SK-N-SH treated with all-trans-retinoic acid at 6 μM for 48 hours (cell line): Measurements from ENCODE around the gene RASD2.

ENCODE experiments used
- ATAC-seq: fragments of 200-7000 bp; cut with Tn5 transposase; 3 replicates; pipeline ENCODE4 v1.9.1; 2020; ENCODE audit warnings: mild to moderate bottlenecking, moderate library complexity
- ARNTL ChIP-seq: fragments of 450-650 bp; formaldehyde crosslinking; IDR thresholded peaks from 2 replicates; pipeline ENCODE4 v1.5.0; 2020; ENCODE audit warnings: low read depth, mild to moderate bottlenecking, moderate library complexity, borderline replicate concordance
- BACH2 ChIP-seq: fragments of 250-450 bp; sonication (Bioruptor Pico); IDR thresholded peaks from 2 replicates; pipeline ENCODE4 v1.9.0; 2021; ENCODE audit warnings: mild to moderate bottlenecking, borderline replicate concordance
- CSDC2 ChIP-seq: fragments of 250-450 bp; sonication (Bioruptor Pico); IDR thresholded peaks from 2 replicates; pipeline ENCODE4 v1.5.0; 2020; ENCODE audit warnings: mild to moderate bottlenecking, moderate library complexity
- CSRNP3 ChIP-seq: fragments of 250-450 bp; sonication (Bioruptor Pico); IDR thresholded peaks from 2 replicates; pipeline ENCODE4 v1.5.1; 2021; ENCODE audit warnings: mild to moderate bottlenecking, moderate library complexity
- GLIS3 ChIP-seq: fragments of 250-450 bp; sonication (Bioruptor Pico); IDR thresholded peaks from 2 replicates; pipeline ENCODE4 v1.5.0; 2020; ENCODE audit warnings: mild to moderate bottlenecking, moderate library complexity
- ISL1 ChIP-seq: fragments of 250-450 bp; sonication (Bioruptor Pico); IDR thresholded peaks from 2 replicates; pipeline ENCODE4 v2.1.2; 2022; ENCODE audit warnings: mild to moderate bottlenecking, moderate library complexity
- OSR1 ChIP-seq: fragments of 250-450 bp; sonication (Bioruptor Pico); IDR thresholded peaks from 2 replicates; pipeline ENCODE4 v1.8.0; 2022; ENCODE audit warnings: moderate library complexity, mild to moderate bottlenecking, inconsistent platforms
- POU6F1 ChIP-seq: fragments of 250-450 bp; sonication (Bioruptor Pico); IDR thresholded peaks from 2 replicates; pipeline ENCODE4 v1.8.0; 2021; ENCODE audit warnings: low read depth, mild to moderate bottlenecking, moderate library complexity, borderline replicate concordance
- RARB ChIP-seq: fragments of 250-450 bp; sonication (Bioruptor Pico); IDR thresholded peaks from 2 replicates; pipeline ENCODE4 v1.8.0; 2021; ENCODE audit warnings: mild to moderate bottlenecking, moderate library complexity
- SNAI2 ChIP-seq: fragments of 250-450 bp; sonication (Bioruptor Pico); IDR thresholded peaks from 2 replicates; pipeline ENCODE4 v1.5.0; 2020; ENCODE audit warnings: mild to moderate bottlenecking, moderate library complexity
- TCF4 ChIP-seq: fragments of 250-450 bp; sonication (Bioruptor Pico); IDR thresholded peaks from 2 replicates; pipeline ENCODE4 v1.8.0; 2021; ENCODE audit warnings: mild to moderate bottlenecking, moderate library complexity, borderline replicate concordance
- TOX ChIP-seq: fragments of 250-450 bp; sonication (Bioruptor Pico); IDR thresholded peaks from 2 replicates; pipeline ENCODE4 v1.8.0; 2021; ENCODE audit warnings: mild to moderate bottlenecking, moderate library complexity, borderline replicate concordance
- ZC3H10 ChIP-seq: fragments of 250-450 bp; sonication (Bioruptor Pico); IDR thresholded peaks from 2 replicates; pipeline ENCODE4 v1.5.1; 2021; ENCODE audit warnings: mild to moderate bottlenecking, moderate library complexity
- ZFP3 ChIP-seq: fragments of 250-450 bp; sonication (Bioruptor Pico); IDR thresholded peaks from 2 replicates; pipeline ENCODE4 v1.5.0; 2020; ENCODE audit warnings: mild to moderate bottlenecking, moderate library complexity
- ZFP30 ChIP-seq: fragments of 450-650 bp; formaldehyde crosslinking; IDR thresholded peaks from 2 replicates; pipeline ENCODE4 v1.5.0; 2022; ENCODE audit warnings: mild to moderate bottlenecking, moderate library complexity
- ZNF565 ChIP-seq: fragments of 450-650 bp; formaldehyde crosslinking; conservative IDR thresholded peaks from 2 replicates; pipeline ENCODE4 v1.5.0; 2020; ENCODE audit warnings: low read depth, mild to moderate bottlenecking, moderate library complexity
- ZNF70 ChIP-seq: fragments of 450-650 bp; formaldehyde crosslinking; IDR thresholded peaks from 2 replicates; pipeline ENCODE4 v1.5.0; 2020; ENCODE audit warnings: mild to moderate bottlenecking, moderate library complexity
- ZNF8 ChIP-seq: fragments of 450-650 bp; formaldehyde crosslinking; IDR thresholded peaks from 2 replicates; pipeline ENCODE4 v1.5.0; 2020; ENCODE audit warnings: mild to moderate bottlenecking, moderate library complexity
- TF ChIP-seq, protein P1 (sequence below): fragments of 250-450 bp; sonication (Bioruptor Pico); IDR thresholded peaks from 2 replicates; pipeline ENCODE4 v1.5.1; 2020; ENCODE audit warnings: low read depth, mild to moderate bottlenecking, moderate library complexity

The RASD2 gene

DNA sequence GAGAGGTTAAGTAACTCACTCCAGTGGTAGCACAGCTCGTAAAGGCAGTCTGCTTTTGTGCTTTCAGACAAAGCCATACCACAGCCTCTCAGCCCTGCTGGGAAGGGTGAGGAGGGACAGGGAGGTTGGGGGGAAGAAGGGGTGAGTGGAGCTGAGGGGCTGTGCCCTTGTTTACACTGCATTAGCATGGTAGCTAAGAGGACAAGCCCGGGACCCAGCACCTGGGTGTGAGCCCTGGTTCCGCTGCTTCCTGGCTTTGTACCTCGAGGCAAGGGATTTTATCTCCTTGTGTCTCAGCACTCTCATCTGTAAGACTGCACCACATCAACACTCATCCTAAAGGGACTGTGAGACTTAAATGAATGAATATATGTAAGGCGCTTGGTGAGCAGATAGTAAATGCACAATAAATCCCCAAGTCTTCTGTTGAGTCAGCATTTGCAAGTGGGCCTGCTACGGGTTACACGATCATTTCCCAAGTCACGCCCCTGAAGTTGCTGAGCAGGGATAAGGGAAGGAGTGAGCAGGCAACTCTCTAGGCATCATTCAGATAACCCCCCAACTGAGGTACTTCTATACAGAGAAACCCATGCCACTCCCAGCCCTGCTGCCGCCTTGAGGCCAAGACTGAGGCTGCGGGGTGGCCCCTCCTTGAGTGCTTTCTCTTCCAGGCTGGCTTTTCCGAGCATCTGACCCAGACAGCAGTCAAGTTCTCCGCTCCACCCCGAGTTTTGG lies 7.5 kb downstream of the RASD2 start:
- TF ChIP-seq CSRNP3 (CRISPR knock-in tag) (no peak), OSR1 (CRISPR knock-in tag) (no peak), BACH2 (CRISPR knock-in tag) (no peak), ZNF8 (CRISPR knock-in tag) (no peak), TCF4 (CRISPR knock-in tag) (no peak), TOX (CRISPR knock-in tag) (no peak), ISL1 (CRISPR knock-in tag) (no peak), POU6F1 (CRISPR knock-in tag) (no peak), SNAI2 (no peak), ZC3H10 (no peak), ZFP30 (CRISPR knock-in tag) (no peak), ZNF70 (CRISPR knock-in tag) (no peak), CSDC2 (no peak), ZFP3 (CRISPR knock-in tag) (no peak)
- TF ChIP-seq, protein P1, sequence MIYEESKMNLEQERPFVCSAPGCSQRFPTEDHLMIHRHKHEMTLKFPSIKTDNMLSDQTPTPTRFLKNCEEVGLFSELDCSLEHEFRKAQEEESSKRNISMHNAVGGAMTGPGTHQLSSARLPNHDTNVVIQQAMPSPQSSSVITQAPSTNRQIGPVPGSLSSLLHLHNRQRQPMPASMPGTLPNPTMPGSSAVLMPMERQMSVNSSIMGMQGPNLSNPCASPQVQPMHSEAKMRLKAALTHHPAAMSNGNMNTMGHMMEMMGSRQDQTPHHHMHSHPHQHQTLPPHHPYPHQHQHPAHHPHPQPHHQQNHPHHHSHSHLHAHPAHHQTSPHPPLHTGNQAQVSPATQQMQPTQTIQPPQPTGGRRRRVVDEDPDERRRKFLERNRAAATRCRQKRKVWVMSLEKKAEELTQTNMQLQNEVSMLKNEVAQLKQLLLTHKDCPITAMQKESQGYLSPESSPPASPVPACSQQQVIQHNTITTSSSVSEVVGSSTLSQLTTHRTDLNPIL = no peak
- ATAC-seq = peak; percentile 49; the same call in 2 of the 3 replicates

GRCh38 chr22:35548722-35549112 lies 8.1 kb downstream of the RASD2 start:
- ATAC-seq = no peak
- TF ChIP-seq TOX (CRISPR knock-in tag) (no peak), ZNF8 (CRISPR knock-in tag) (no peak), ZNF70 (CRISPR knock-in tag) (no peak), CSDC2 (no peak), CSRNP3 (CRISPR knock-in tag) (no peak), RARB (CRISPR knock-in tag) (no peak), ISL1 (CRISPR knock-in tag) (no peak), BACH2 (CRISPR knock-in tag) (no peak)
- TF ChIP-seq, protein P1 = no peak

- ATAC-seq = no peak
- TF ChIP-seq POU6F1 (CRISPR knock-in tag) = no peak
- no peak for TF ChIP-seq CSDC2
- no peak for TF ChIP-seq OSR1 (CRISPR knock-in tag)
- no peak for TF ChIP-seq ZNF70 (CRISPR knock-in tag)
- no peak for TF ChIP-seq RARB (CRISPR knock-in tag)
- no peak for TF ChIP-seq GLIS3
- no peak for TF ChIP-seq ISL1 (CRISPR knock-in tag)
- TF ChIP-seq ARNTL (CRISPR knock-in tag) = no peak
- TF ChIP-seq ZNF565 (CRISPR knock-in tag) = no peak
Measured at GRCh38 chr22:35549328-35549727, 8.7 kb downstream of the RASD2 start.
